Activated B cell treated with CpG ODN at 0.5 μM for 24 hours (primary cell): ENCODE measurements around the gene KMT2E. TPM values are rescaled to one million over a fixed set of nuclear protein-coding genes. Genes with fewer than 3 reads are reported as not detected.

Source experiments
- ATAC-seq: fragments of 200-7000 bp; cut with Tn5 transposase; one replicate; pipeline ENCODE4 v1.10.0; 2021; ENCODE audit warnings: low read depth, mild to moderate bottlenecking, moderate library complexity
- CTCF ChIA-PET: fragments of 350-600 bp; sonication (Branson Sonifier 250); formaldehyde crosslinking; loops from one replicate; lab custom pipeline; 2021; ENCODE audit warnings: antibody characterized with exemption; lab: Charles Lee
- POLR2A ChIA-PET: fragments of 350-600 bp; sonication (Branson Sonifier 250); formaldehyde crosslinking; loops from one replicate; lab custom pipeline; 2021; ENCODE audit warnings: antibody characterized with exemption; lab: Charles Lee
- DNase-seq: peaks from one replicate; pipeline ENCODE4 v3.0.0; 2022
- H3K27ac Mint-ChIP-seq: one replicate; pipeline ENCODE4 v1.8.0; 2020; ENCODE audit warnings: mixed read lengths
- H3K27me3 Mint-ChIP-seq: one replicate; pipeline ENCODE4 v1.8.0; 2021; ENCODE audit warnings: mixed read lengths
- H3K36me3 Mint-ChIP-seq: one replicate; pipeline ENCODE4 v1.8.0; 2021; ENCODE audit warnings: low read depth, mixed read lengths
- H3K4me1 Mint-ChIP-seq: one replicate; pipeline ENCODE4 v1.8.0; 2021; ENCODE audit warnings: mixed read lengths
- H3K4me3 Mint-ChIP-seq: one replicate; pipeline ENCODE4 v1.8.0; 2020; ENCODE audit warnings: mild to moderate bottlenecking, mixed read lengths
- H3K9me3 Mint-ChIP-seq: one replicate; pipeline ENCODE4 v1.8.0; 2020; ENCODE audit warnings: mixed read lengths
- CTCF ChIP-seq: fragments of 200-600 bp; IDR thresholded peaks from one replicate; pipeline ENCODE4 v1.8.0; 2022; ENCODE audit warnings: antibody characterized with exemption, mild to moderate bottlenecking
- intact Hi-C: fragments of 100-400 bp; cut with micrococcal nuclease; formaldehyde crosslinking; loops from one replicate; pipeline ENCODE4 v1.15.1; 2024
- total RNA-seq: library from RNA; stranded (reverse); gene quantifications from 2 replicates; pipeline ENCODE4 v1.2.3, GENCODE V29; 2022

Gene KMT2E
- total RNA-seq, 1 donor from 2014 or later: 183 TPM

- H3K4me3 Mint-ChIP-seq: peak overlapping the region; percentile 98
- peaks cover 29% of the 10 kb centered on the region for H3K36me3 Mint-ChIP-seq
- POLR2A ChIA-PET: interaction anchor here (1.0 to 16.0 kb wide), 10 partner anchors 8 to 322 kb away, joined by 3 to 545 read pairs (median 12); partner anchors contain the start of gene KMT2E
- peak overlapping the region; percentile 99 for H3K27ac Mint-ChIP-seq
- DNase-seq: no peak
- no peak for ATAC-seq
- no peak for TF ChIP-seq CTCF
- CTCF ChIA-PET: interaction anchor here (0.9 to 7.8 kb wide), 16 partner anchors 9 to 76 kb away, joined by 3 to 117 read pairs (median 10); partner anchors contain the start of gene KMT2E
- intact Hi-C loops: loop anchor here (1.0 to 2.0 kb wide), 3 partner anchors 31 to 606 kb away; no protein-coding TSS in a partner anchor
- peaks cover 68% of the 10 kb centered on the region for H3K4me1 Mint-ChIP-seq
- no peaks in the 10 kb centered on the region for H3K9me3 Mint-ChIP-seq
- no peaks in the 10 kb centered on the region for H3K27me3 Mint-ChIP-seq
Observed at GRCh38 chr7:104982308-104983075, 31.5 kb upstream of the KMT2E start.

GRCh38 chr7:104983076-104983577, 30.9 kb upstream of the KMT2E start:
- H3K27me3 Mint-ChIP-seq: no peaks in the 10 kb centered on the region
- ChIA-PET CTCF (interaction anchor here (0.7 to 7.8 kb wide), 12 partner anchors 9 to 158 kb away, joined by 3 to 117 read pairs (median 6); partner anchors contain the start of gene KMT2E), POLR2A (interaction anchor here (0.9 to 16.0 kb wide), 19 partner anchors 8 to 321 kb away, joined by 3 to 545 read pairs (median 6); partner anchors contain the start of gene KMT2E)
- peak overlapping the region; percentile 99 for H3K27ac Mint-ChIP-seq
- DNase-seq (no peak), ATAC-seq (no peak)
- H3K4me3 Mint-ChIP-seq: peak overlapping the region; percentile 98
- H3K36me3 Mint-ChIP-seq: peaks cover 34% of the 10 kb centered on the region
- intact Hi-C loops: loop anchor here (1.0 to 2.0 kb wide), 3 partner anchors 30 to 606 kb away; no protein-coding TSS in a partner anchor
- H3K4me1 Mint-ChIP-seq: peaks cover 73% of the 10 kb centered on the region
- H3K9me3 Mint-ChIP-seq: no peaks in the 10 kb centered on the region
- no peak for TF ChIP-seq CTCF

- Mint-ChIP-seq H3K27ac (peak overlapping the region; percentile 99), H3K4me1 (peaks cover 75% of the 10 kb centered on the region), H3K27me3 (no peaks in the 10 kb centered on the region), H3K36me3 (peaks cover 36% of the 10 kb centered on the region), H3K4me3 (peak overlapping the region; percentile 98), H3K9me3 (no peaks in the 10 kb centered on the region)
- ChIA-PET POLR2A (interaction anchor here (0.6 to 16.0 kb wide), 21 partner anchors 10 to 115 kb away, joined by 3 to 545 read pairs (median 5); partner anchors contain the start of gene KMT2E), CTCF (interaction anchor here (0.7 to 7.8 kb wide), 10 partner anchors 25 to 157 kb away, joined by 3 to 117 read pairs (median 18); partner anchors contain the start of gene KMT2E)
- no peak for TF ChIP-seq CTCF
- intact Hi-C loops: loop anchor here (1.0 to 2.0 kb wide), 4 partner anchors 29 to 605 kb away; partner anchors contain the start of gene RINT1
- peak; percentile 89 for ATAC-seq
- DNase-seq: peak; percentile 80
Observed at GRCh38 chr7:104983578-104984539, 30.1 kb upstream of the KMT2E start.

- Mint-ChIP-seq H3K36me3 (peaks cover 31% of the 10 kb centered on the region), H3K9me3 (no peaks in the 10 kb centered on the region), H3K27ac (peak overlapping the region; percentile 99), H3K27me3 (no peaks in the 10 kb centered on the region), H3K4me3 (peak overlapping the region; percentile 98), H3K4me1 (peaks cover 74% of the 10 kb centered on the region)
- CTCF ChIA-PET: interaction anchor here (1.5 to 7.8 kb wide), 6 partner anchors 24 to 66 kb away, joined by 6 to 117 read pairs (median 61); partner anchors contain the start of gene KMT2E
- intact Hi-C loops: loop anchor here (1.0 kb wide), 1 partner anchor 548 kb away; the partner anchor contains the start of gene RINT1
- POLR2A ChIA-PET: interaction anchor here (0.6 to 16.0 kb wide), 12 partner anchors 10 to 103 kb away, joined by 3 to 545 read pairs (median 12); partner anchors contain the start of gene KMT2E
- TF ChIP-seq CTCF: no peak
- DNase-seq: no peak
- ATAC-seq: no peak
Observed at GRCh38 chr7:104984585-104985258, 29.3 kb upstream of the KMT2E start.
